Brain microvascular endothelial cell (primary cell): ENCODE data around the gene TESK2.

ENCODE experiments used
- DNase-seq: peaks from one replicate; pipeline ENCODE4 v3.0.0-alpha.2; 2020
- H3K27ac ChIP-seq: fragments of 250-450 bp; sonication (Bioruptor Pico); 2 replicates; pipeline ENCODE4 v1.5.1; 2020; ENCODE audit warnings: mild to moderate bottlenecking, moderate library complexity
- H3K27me3 ChIP-seq: fragments of 250-450 bp; sonication (Bioruptor Pico); replicated peaks from 2 replicates; pipeline ENCODE4 v1.5.1; 2020; ENCODE audit warnings: mild to moderate bottlenecking
- H3K36me3 ChIP-seq: fragments of 250-450 bp; sonication (Bioruptor Pico); replicated peaks from 2 replicates; pipeline ENCODE4 v1.5.1; 2020; ENCODE audit warnings: mild to moderate bottlenecking
- H3K4me3 ChIP-seq: 2 replicates; pipeline ENCODE4 v1.5.1; 2011; ENCODE audit warnings: low read depth, mild to moderate bottlenecking, control low read depth, low read length, moderate library complexity
- CTCF ChIP-seq: IDR thresholded peaks from 2 replicates; pipeline ENCODE4 v1.5.1; 2011; ENCODE audit warnings: low read depth, mild to moderate bottlenecking, moderate library complexity, low read length, control low read depth, inconsistent platforms; ENCODE audit errors: missing control alignments
- in situ Hi-C: cut with HindIII; loops from 2 replicates; pipeline ENCODE4 v1.10.0; 2017; ENCODE audit warnings: low sequenced_read_pairs, low pct_ligation_motif_present

TESK2 gene

GRCh38 chr1:45319761-45320160 is 171.2 kb downstream of the TESK2 start:
- no peak for DNase-seq
- H3K27me3 ChIP-seq, result no peaks in the 10 kb centered on the region
- no peak overlapping the region for H3K4me3 ChIP-seq
- in situ Hi-C loops, result loop anchor here (25.0 kb wide), 1 partner anchor 307 kb away; the partner anchor contains the start of genes HECTD3 and UROD
- no peaks in the 10 kb centered on the region for H3K36me3 ChIP-seq
- no peak for TF ChIP-seq CTCF
- H3K27ac ChIP-seq, result no peak overlapping the region

DNA sequence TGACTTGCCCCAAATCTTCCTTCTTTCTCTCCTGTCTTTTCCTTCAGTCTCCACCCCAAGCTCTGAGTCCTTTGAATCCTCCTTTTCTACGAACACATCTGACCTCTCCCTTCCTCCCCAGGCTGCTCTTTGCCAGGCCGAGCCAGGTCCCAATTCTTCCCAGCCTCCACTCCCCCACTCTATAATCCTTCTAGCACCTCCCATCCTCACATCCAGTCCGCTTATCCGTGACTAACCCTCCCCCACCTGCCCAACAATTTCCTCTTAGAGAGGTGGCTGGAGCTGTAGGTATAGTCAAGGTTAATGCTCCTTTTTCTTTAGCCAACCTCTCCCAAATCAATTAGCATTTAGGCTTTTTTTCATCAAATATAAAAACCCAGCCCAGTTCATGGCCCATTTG is 173.8 kb downstream of the TESK2 start:
- TF ChIP-seq CTCF, result no peak
- Histone ChIP-seq H3K27me3 (no peaks in the 10 kb centered on the region), H3K36me3 (no peaks in the 10 kb centered on the region), H3K27ac (no peak overlapping the region), H3K4me3 (no peak overlapping the region)
- in situ Hi-C loops, result loop anchor here (25.0 kb wide), 1 partner anchor 305 kb away; the partner anchor contains the start of genes HECTD3 and UROD
- no peak for DNase-seq

DNA sequence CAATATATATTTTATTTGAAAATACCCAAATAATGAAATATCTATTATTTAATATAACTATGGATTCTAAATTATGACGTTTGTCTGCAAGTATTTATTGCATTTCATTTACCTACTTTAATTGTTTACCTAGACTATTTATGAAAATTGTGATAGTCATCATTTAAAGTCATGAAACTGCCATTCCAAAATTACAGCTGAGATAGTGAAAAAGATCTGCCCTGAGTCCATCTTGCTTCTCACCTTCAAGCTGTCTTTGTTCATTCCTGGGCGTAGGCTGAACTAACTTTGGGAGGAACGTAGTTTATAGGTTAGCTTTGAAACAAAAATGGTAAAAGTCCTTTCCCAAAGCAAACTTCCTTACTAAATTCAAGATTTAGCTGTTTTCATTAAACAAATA is 176.7 kb downstream of the TESK2 start:
- TF ChIP-seq CTCF, result no peak
- DNase-seq, result no peak
- Histone ChIP-seq H3K36me3 (no peaks in the 10 kb centered on the region), H3K4me3 (no peak overlapping the region), H3K27me3 (no peaks in the 10 kb centered on the region), H3K27ac (no peak overlapping the region)
- in situ Hi-C loops, result loop anchor here (25.0 kb wide), 1 partner anchor 302 kb away; the partner anchor contains the start of genes HECTD3 and UROD

GRCh38 chr1:45306905-45307304 is 184.1 kb downstream of the TESK2 start:
- peak overlapping the region; percentile 35 for H3K27ac ChIP-seq
- no peaks in the 10 kb centered on the region for H3K36me3 ChIP-seq
- in situ Hi-C loops, result loop anchor here (25.0 kb wide), 1 partner anchor 295 kb away; the partner anchor contains the start of genes HECTD3 and UROD
- no peak for TF ChIP-seq CTCF
- DNase-seq, result no peak
- no peaks in the 10 kb centered on the region for H3K27me3 ChIP-seq
- no peak overlapping the region for H3K4me3 ChIP-seq

DNA sequence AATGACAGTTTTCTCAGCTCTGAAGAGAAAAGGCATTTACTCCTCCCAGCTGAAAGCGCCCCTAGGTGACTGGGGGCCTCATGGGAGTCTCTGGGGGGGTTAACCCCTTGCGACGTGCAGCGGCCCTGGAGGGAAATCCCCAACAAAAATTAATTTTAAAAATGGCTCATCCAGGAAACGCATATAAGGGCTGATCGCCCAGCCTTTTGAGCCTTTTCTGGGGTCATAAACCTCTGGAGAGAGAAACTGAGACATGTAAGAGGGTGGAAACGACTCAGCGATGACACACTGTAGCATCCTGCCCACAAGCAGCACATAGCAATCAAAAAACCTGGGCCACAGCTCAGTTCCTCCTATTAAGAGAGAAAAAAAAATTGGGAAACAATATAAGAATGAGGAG is 184.6 kb downstream of the TESK2 start:
- in situ Hi-C loops, result loop anchor here (25.0 kb wide), 1 partner anchor 294 kb away; the partner anchor contains the start of genes HECTD3 and UROD
- H3K36me3 ChIP-seq, result no peaks in the 10 kb centered on the region
- no peak overlapping the region for H3K4me3 ChIP-seq
- peak; percentile 43 for DNase-seq
- peak overlapping the region; percentile 35 for H3K27ac ChIP-seq
- no peak for TF ChIP-seq CTCF
- no peaks in the 10 kb centered on the region for H3K27me3 ChIP-seq

DNA sequence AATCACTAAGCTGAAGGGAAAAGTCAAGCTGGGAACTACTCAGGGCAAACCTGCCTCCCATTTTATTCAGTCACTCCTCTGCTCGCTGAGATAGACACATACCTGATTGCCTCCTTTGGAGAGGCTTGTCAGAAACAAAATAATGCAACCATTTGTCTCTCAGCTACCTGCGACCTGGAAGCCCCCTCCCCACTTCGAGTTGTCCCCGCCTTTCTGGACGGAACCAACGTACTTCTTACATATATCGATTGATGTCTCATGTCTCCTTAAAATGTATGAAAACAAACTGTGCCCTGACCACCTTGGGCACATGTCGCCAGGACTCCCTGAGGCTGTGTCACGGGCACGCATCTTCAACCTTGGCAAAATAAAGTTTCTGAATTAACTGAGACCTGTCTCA is 185.7 kb downstream of the TESK2 start:
- no peaks in the 10 kb centered on the region for H3K27me3 ChIP-seq
- DNase-seq, result no peak
- H3K27ac ChIP-seq, result no peak overlapping the region
- TF ChIP-seq CTCF, result no peak
- H3K4me3 ChIP-seq, result no peak overlapping the region
- no peaks in the 10 kb centered on the region for H3K36me3 ChIP-seq
- in situ Hi-C loops, result loop anchor here (25.0 kb wide), 1 partner anchor 293 kb away; the partner anchor contains the start of genes HECTD3 and UROD
